MM.1S (cell line): ENCODE measurements around the gene SORCS2.

ENCODE experiments used
- DNase-seq: peaks from one replicate; pipeline ENCODE4 v3.0.0-alpha.2; 2015
- H2AFZ ChIP-seq: fragments of 300-600 bp; sonication (generic); 2 replicates; pipeline ENCODE4 v1.6.0; 2016; ENCODE audit warnings: antibody characterized with exemption, low read length
- H3F3A ChIP-seq: fragments of 300-600 bp; sonication (generic); 2 replicates; pipeline ENCODE4 v1.6.1; 2016; ENCODE audit warnings: mild to moderate bottlenecking, antibody characterized with exemption, low read length, moderate library complexity, mixed read lengths; ENCODE audit not compliant: insufficient read depth
- H3K27ac ChIP-seq: fragments of 300-600 bp; sonication (generic); 2 replicates; pipeline ENCODE4 v1.5.1; 2016; ENCODE audit warnings: mild to moderate bottlenecking, low read length
- H3K27me3 ChIP-seq: fragments of 300-600 bp; sonication (generic); replicated peaks from 2 replicates; pipeline ENCODE4 v1.6.0; 2016; ENCODE audit warnings: low read length; ENCODE audit not compliant: insufficient read depth
- H3K36me3 ChIP-seq: fragments of 300-600 bp; sonication (generic); replicated peaks from 2 replicates; pipeline ENCODE4 v1.6.1; 2016; ENCODE audit warnings: mild to moderate bottlenecking, low read length, mixed read lengths; ENCODE audit not compliant: insufficient read depth
- H3K4me1 ChIP-seq: fragments of 300-600 bp; sonication (generic); 2 replicates; pipeline ENCODE4 v1.6.1; 2016; ENCODE audit warnings: low read length, mixed read lengths
- H3K4me2 ChIP-seq: fragments of 300-600 bp; sonication (generic); 2 replicates; pipeline ENCODE4 v1.6.0; 2016; ENCODE audit warnings: low read depth, low read length
- H3K4me3 ChIP-seq: fragments of 300-600 bp; sonication (generic); 2 replicates; pipeline ENCODE4 v1.5.1; 2016; ENCODE audit warnings: low read length, mixed read lengths
- H3K79me2 ChIP-seq: fragments of 300-600 bp; sonication (generic); 2 replicates; pipeline ENCODE4 v1.6.1; 2016; ENCODE audit warnings: mixed run types, low read length, mixed read lengths
- H3K9ac ChIP-seq: fragments of 300-600 bp; sonication (generic); 2 replicates; pipeline ENCODE4 v1.6.1; 2016; ENCODE audit warnings: low read length, mixed read lengths
- H3K9me2 ChIP-seq: fragments of 300-600 bp; sonication (generic); replicated peaks from 2 replicates; pipeline ENCODE4 v1.6.1; 2016; ENCODE audit warnings: mild to moderate bottlenecking, low read length, mixed read lengths; ENCODE audit not compliant: insufficient read depth
- H3K9me3 ChIP-seq: fragments of 300-600 bp; sonication (generic); replicated peaks from 2 replicates; pipeline ENCODE4 v1.6.1; 2016; ENCODE audit warnings: mild to moderate bottlenecking, low read length, mixed read lengths; ENCODE audit not compliant: insufficient read depth
- H4K20me1 ChIP-seq: fragments of 300-600 bp; sonication (generic); 2 replicates; pipeline ENCODE4 v1.6.1; 2016; ENCODE audit warnings: mild to moderate bottlenecking, low read length, moderate library complexity, mixed read lengths; ENCODE audit not compliant: insufficient read depth
- EZH2 ChIP-seq: fragments of 300-600 bp; sonication (generic); optimal IDR thresholded peaks from 2 replicates; pipeline ENCODE3; 2017; ENCODE audit warnings: low read depth, mild to moderate bottlenecking, antibody characterized with exemption, low read length, mixed read lengths
- EZH2phosphoT487 ChIP-seq: fragments of 300-600 bp; sonication (generic); IDR thresholded peaks from 2 replicates; pipeline ENCODE4 v1.6.1; 2018; ENCODE audit warnings: antibody characterized with exemption, low read length
- TF ChIP-seq, protein P1 (sequence below): fragments of 300-600 bp; sonication (generic); IDR thresholded peaks from 2 replicates; pipeline ENCODE4 v1.5.1; 2016; ENCODE audit warnings: antibody characterized with exemption, low read length, mixed read lengths

SORCS2 gene

DNA sequence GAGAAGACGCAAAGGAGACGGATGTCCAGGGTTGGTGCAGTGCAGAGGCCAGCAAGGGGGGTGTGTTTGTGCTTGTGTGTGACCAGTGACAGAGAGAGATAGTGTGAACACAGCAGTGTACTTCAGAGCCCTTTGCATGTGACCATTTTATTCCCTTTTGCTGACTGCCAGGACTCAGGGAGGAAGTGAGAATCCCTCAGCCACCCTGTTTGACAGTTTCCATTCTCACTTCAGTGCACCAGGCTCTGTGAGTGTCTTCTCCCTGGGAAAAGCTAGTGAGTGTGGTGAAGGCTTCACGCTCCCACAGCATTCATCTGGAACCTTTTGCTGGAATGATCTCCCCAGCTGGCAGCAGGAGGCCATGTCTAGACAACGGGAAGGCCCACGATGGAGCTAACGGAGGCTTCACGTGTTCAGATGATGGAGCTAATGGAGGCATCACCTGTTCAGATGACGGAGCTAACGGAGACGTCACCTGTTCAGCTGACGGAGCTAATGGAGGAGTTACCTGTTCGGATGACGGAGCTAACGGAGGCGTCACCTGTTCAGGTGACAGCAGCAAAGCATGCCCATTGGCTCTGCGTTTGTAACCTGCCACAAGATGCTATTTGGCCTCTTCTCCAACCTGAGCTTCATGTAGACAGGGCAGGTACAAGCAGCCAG, 551.9 kb downstream of the SORCS2 start:
- H3K4me1 ChIP-seq, result peaks cover 8% of the 10 kb centered on the region
- no peaks in the 10 kb centered on the region for H4K20me1 ChIP-seq
- no peak for TF ChIP-seq EZH2
- no peak for TF ChIP-seq EZH2phosphoT487
- H3K4me2 ChIP-seq, result peak overlapping the region; percentile 18; the same call in 1 of the 2 replicates
- no peak overlapping the region for H3K9ac ChIP-seq
- no peaks in the 10 kb centered on the region for H3F3A ChIP-seq
- H2AFZ ChIP-seq, result no peak overlapping the region
- H3K9me3 ChIP-seq, result no peaks in the 10 kb centered on the region
- H3K27ac ChIP-seq, result peak overlapping the region; percentile 31; the same call in 1 of the 2 replicates
- H3K79me2 ChIP-seq, result no peaks in the 10 kb centered on the region
- H3K9me2 ChIP-seq, result no peaks in the 10 kb centered on the region
- no peak overlapping the region for H3K4me3 ChIP-seq
- peaks cover 61% of the 10 kb centered on the region for H3K27me3 ChIP-seq
- no peak for DNase-seq
- no peaks in the 10 kb centered on the region for H3K36me3 ChIP-seq

DNA sequence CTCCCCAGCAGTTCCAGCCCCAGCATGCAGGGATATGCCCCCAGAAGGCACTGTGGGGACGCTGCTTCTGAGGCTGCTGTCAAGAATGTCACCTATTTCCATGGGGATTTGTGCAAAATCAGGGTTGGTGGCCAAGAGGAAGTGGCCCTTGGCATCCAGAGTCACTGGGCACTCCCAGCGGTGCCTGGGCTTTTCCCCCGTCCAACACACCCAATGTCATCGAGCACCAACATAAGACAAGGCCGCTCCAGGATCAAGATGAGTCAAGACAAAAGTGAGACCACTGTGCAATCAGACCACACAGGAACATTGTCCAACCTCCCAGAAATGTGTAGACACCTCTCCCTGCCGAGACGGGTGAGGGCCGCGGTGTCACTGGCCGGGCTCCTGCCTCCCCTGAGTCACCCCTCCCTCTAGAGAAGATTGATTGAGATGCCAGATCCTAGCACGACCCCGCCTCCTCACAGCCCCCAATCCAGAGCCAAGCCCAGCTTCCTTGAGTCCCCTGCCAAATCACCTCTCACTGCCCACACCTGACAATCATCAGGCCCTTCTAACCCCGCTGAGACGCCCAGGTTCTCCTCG, 553.1 kb downstream of the SORCS2 start:
- Histone ChIP-seq H3K9ac (no peak overlapping the region), H2AFZ (no peak overlapping the region), H3K27me3 (peaks cover 59% of the 10 kb centered on the region), H3K27ac (no peak overlapping the region), H3K9me2 (no peaks in the 10 kb centered on the region), H3K36me3 (no peaks in the 10 kb centered on the region), H4K20me1 (no peaks in the 10 kb centered on the region), H3K4me1 (peaks cover 13% of the 10 kb centered on the region), H3K9me3 (no peaks in the 10 kb centered on the region), H3F3A (no peaks in the 10 kb centered on the region), H3K4me2 (no peak overlapping the region), H3K79me2 (no peaks in the 10 kb centered on the region), H3K4me3 (no peak overlapping the region)
- DNase-seq, result no peak
- TF ChIP-seq, protein P1, sequence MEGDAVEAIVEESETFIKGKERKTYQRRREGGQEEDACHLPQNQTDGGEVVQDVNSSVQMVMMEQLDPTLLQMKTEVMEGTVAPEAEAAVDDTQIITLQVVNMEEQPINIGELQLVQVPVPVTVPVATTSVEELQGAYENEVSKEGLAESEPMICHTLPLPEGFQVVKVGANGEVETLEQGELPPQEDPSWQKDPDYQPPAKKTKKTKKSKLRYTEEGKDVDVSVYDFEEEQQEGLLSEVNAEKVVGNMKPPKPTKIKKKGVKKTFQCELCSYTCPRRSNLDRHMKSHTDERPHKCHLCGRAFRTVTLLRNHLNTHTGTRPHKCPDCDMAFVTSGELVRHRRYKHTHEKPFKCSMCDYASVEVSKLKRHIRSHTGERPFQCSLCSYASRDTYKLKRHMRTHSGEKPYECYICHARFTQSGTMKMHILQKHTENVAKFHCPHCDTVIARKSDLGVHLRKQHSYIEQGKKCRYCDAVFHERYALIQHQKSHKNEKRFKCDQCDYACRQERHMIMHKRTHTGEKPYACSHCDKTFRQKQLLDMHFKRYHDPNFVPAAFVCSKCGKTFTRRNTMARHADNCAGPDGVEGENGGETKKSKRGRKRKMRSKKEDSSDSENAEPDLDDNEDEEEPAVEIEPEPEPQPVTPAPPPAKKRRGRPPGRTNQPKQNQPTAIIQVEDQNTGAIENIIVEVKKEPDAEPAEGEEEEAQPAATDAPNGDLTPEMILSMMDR, result no peak
- no peak for TF ChIP-seq EZH2
- TF ChIP-seq EZH2phosphoT487, result no peak

DNA sequence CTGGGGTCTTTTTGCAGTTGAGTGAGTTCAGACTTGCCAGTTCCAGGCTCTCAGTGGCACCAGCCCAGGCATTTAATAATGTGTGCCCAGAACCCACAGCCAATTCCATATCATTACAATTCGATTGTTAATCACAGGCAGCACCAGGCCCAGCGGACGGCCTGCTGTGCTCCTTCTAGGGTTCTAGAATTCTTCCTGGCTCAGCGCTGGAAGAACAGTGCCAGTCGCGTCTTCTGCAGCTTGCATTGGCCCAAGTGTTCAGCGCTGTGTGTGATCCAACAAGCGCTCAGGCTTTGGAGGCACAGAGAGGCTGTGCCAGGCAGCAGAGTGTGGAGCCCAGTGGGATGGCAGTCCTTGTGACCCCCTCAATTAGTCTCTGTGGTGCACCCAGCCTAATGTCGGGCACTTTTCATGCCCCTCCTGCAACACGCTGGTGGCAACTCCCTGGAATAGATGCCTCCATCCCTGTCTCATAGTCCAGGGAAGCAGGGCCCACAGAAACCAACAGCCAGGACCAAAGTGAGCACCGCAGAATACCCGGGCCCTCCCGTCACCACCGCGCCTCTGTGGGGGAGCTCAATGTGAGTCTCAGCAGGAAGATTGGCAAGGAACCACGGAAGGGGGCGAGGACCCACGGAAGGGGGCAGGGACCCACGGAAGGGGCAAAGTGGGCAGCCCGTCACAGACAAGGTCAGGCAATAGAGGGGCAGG, 554.2 kb downstream of the SORCS2 start:
- no peaks in the 10 kb centered on the region for H3K9me3 ChIP-seq
- H3K4me1 ChIP-seq, result peaks cover 24% of the 10 kb centered on the region
- peaks cover 10% of the 10 kb centered on the region for H3F3A ChIP-seq
- H3K4me3 ChIP-seq, result no peak overlapping the region
- no peak overlapping the region for H3K4me2 ChIP-seq
- no peak overlapping the region for H3K9ac ChIP-seq
- H3K79me2 ChIP-seq, result no peaks in the 10 kb centered on the region
- no peaks in the 10 kb centered on the region for H4K20me1 ChIP-seq
- H2AFZ ChIP-seq, result no peak overlapping the region
- TF ChIP-seq EZH2phosphoT487 (no peak), EZH2 (no peak)
- TF ChIP-seq, protein P1, result no peak
- no peak overlapping the region for H3K27ac ChIP-seq
- no peaks in the 10 kb centered on the region for H3K9me2 ChIP-seq
- no peaks in the 10 kb centered on the region for H3K36me3 ChIP-seq
- peaks cover 52% of the 10 kb centered on the region for H3K27me3 ChIP-seq
- no peak for DNase-seq

DNA sequence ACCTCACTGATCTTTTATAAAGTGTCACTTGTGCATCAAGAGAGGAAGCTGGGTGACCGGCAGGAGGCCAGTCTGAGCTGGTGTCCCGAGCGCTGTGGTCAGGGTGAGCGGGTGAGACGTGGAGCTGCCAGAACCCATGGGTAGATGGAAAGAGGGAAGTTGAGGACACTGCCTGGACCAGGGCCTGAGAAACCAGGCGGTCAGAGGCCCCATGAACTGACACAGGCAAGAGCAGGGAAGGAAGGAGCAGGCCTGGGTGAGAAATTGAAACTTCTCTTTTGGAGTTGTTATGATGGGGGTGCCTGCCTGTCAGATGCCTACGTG, 554.7 kb downstream of the SORCS2 start:
- no peak overlapping the region for H3K27ac ChIP-seq
- H3K27me3 ChIP-seq, result peaks cover 47% of the 10 kb centered on the region
- no peak overlapping the region for H2AFZ ChIP-seq
- H3K79me2 ChIP-seq, result no peaks in the 10 kb centered on the region
- H3K4me3 ChIP-seq, result no peak overlapping the region
- no peaks in the 10 kb centered on the region for H3K36me3 ChIP-seq
- DNase-seq, result no peak
- no peak overlapping the region for H3K9ac ChIP-seq
- no peaks in the 10 kb centered on the region for H4K20me1 ChIP-seq
- no peak overlapping the region for H3K4me2 ChIP-seq
- H3F3A ChIP-seq, result peaks cover 16% of the 10 kb centered on the region
- no peaks in the 10 kb centered on the region for H3K9me3 ChIP-seq
- H3K9me2 ChIP-seq, result no peaks in the 10 kb centered on the region
- TF ChIP-seq EZH2phosphoT487, result no peak
- TF ChIP-seq, protein P1, result no peak
- no peak for TF ChIP-seq EZH2
- H3K4me1 ChIP-seq, result peaks cover 29% of the 10 kb centered on the region
